ENCODE measurements around the gene FOXQ1. TPM values are rescaled to one million over a fixed set of nuclear protein-coding genes. Genes with fewer than 3 reads are reported as not detected.

Gene FOXQ1
- total and polyA plus RNA-seq, 8 donors = 1.4 to 14.8 (median 3.6) TPM

GRCh38 chr6:1310628-1311399 lies 1.1 kb upstream of the FOXQ1 start:
- no peaks in the 10 kb centered on the region for H3K4me1 ChIP-seq
- H3K27me3 ChIP-seq = peaks cover 0 to 13% (median 4%) of the 10 kb centered on the region in 4 donors
- peak overlapping the region; percentile 31 to 61 (median 48) for H3K4me3 ChIP-seq
- H3K36me3 ChIP-seq = no peaks in the 10 kb centered on the region
- 3% methylated on average over 43 of the region's 43 CpGs for WGBS, 2 donors
- H3K27ac ChIP-seq = peak overlapping the region; percentile 72 to 90 (median 83)
- intact Hi-C loops (cut with DNase I) = no loop called here
- FAIRE-seq = no peak
- peak; percentile 49 to 65 (median 62) for ATAC-seq
- peak; percentile 57 to 90 (median 80) for DNase-seq
- no peaks in the 10 kb centered on the region for H3K9me3 ChIP-seq
- TF ChIP-seq, protein P1, sequence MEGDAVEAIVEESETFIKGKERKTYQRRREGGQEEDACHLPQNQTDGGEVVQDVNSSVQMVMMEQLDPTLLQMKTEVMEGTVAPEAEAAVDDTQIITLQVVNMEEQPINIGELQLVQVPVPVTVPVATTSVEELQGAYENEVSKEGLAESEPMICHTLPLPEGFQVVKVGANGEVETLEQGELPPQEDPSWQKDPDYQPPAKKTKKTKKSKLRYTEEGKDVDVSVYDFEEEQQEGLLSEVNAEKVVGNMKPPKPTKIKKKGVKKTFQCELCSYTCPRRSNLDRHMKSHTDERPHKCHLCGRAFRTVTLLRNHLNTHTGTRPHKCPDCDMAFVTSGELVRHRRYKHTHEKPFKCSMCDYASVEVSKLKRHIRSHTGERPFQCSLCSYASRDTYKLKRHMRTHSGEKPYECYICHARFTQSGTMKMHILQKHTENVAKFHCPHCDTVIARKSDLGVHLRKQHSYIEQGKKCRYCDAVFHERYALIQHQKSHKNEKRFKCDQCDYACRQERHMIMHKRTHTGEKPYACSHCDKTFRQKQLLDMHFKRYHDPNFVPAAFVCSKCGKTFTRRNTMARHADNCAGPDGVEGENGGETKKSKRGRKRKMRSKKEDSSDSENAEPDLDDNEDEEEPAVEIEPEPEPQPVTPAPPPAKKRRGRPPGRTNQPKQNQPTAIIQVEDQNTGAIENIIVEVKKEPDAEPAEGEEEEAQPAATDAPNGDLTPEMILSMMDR (IDR thresholded peaks at IDR 0.05) = no peak

DNA sequence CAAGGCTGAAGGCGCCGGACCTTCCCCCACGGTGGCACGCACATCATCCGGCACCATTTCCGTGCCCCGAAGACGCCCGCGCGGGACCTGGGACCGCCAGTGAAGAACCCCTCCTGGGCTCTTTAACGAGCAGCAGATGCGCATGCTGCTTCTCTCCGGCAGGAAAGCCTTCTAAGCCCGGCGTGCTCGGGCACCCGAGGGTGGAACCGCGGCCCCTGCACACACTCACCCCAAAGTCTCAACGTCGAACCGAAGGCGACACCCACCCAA lies 240 bp downstream of the FOXQ1 start:
- intact Hi-C loops (cut with DNase I) = no loop called here
- ATAC-seq = peak in 2 of 4 donors; percentile 5 to 14
- Histone ChIP-seq H3K4me1 (no peaks in the 10 kb centered on the region), H3K36me3 (no peaks in the 10 kb centered on the region), H3K27me3 (peaks cover 0 to 13% (median 4%) of the 10 kb centered on the region in 4 donors), H3K4me3 (peak overlapping the region; percentile 31 to 61 (median 48)), H3K27ac (peak overlapping the region; percentile 72 to 90 (median 83)), H3K9me3 (no peaks in the 10 kb centered on the region)
- WGBS, 2 donors = 0 to 2% methylated on average over 23 to 25 of the region's 25 CpGs
- TF ChIP-seq, protein P1 (IDR thresholded peaks at IDR 0.05) = no peak
- no peak for FAIRE-seq
- DNase-seq = no peak

- Histone ChIP-seq H3K9me3 (no peaks in the 10 kb centered on the region), H3K27ac (peak overlapping the region; percentile 72 to 90 (median 83)), H3K27me3 (peaks cover 0 to 13% (median 4%) of the 10 kb centered on the region in 4 donors), H3K4me3 (peak overlapping the region; percentile 31 to 61 (median 48)), H3K4me1 (no peaks in the 10 kb centered on the region), H3K36me3 (no peaks in the 10 kb centered on the region)
- ATAC-seq = peak; percentile 0 to 8 (median 4)
- 1 to 2% methylated on average over 77 to 109 of the region's 109 CpGs for WGBS, 2 donors
- no peak for FAIRE-seq
- intact Hi-C loops (cut with DNase I) = no loop called here
- peak in 4 of 6 donors; percentile 53 to 83 (median 64) for DNase-seq
- TF ChIP-seq, protein P1 (IDR thresholded peaks at IDR 0.05) = no peak
Measured at GRCh38 chr6:1312473-1313367, 822 bp downstream of the FOXQ1 start.

DNA sequence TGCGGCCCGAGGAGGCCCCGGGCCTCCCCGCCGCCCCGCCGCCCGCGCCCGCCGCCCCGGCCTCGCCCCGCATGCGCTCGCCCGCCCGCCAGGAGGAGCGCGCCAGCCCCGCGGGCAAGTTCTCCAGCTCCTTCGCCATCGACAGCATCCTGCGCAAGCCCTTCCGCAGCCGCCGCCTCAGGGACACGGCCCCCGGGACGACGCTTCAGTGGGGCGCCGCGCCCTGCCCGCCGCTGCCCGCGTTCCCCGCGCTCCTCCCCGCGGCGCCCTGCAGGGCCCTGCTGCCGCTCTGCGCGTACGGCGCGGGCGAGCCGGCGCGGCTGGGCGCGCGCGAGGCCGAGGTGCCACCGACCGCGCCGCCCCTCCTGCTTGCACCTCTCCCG lies 1.5 kb downstream of the FOXQ1 start:
- ATAC-seq (no peak), FAIRE-seq (no peak), DNase-seq (peak in 2 of 6 donors; percentile 52 to 67)
- peak overlapping the region in 2 of 4 donors; percentile 48 to 61 for H3K4me3 ChIP-seq
- WGBS, 2 donors = 1 to 2% methylated on average over 17 to 64 of the region's 64 CpGs
- H3K27ac ChIP-seq = peak overlapping the region in 2 of 4 donors; percentile 72 to 84
- H3K36me3 ChIP-seq = no peaks in the 10 kb centered on the region
- H3K4me1 ChIP-seq = no peaks in the 10 kb centered on the region
- intact Hi-C loops (cut with DNase I) = no loop called here
- H3K9me3 ChIP-seq = no peaks in the 10 kb centered on the region
- peaks cover 0 to 13% (median 4%) of the 10 kb centered on the region in 4 donors for H3K27me3 ChIP-seq
- TF ChIP-seq, protein P1 (IDR thresholded peaks at IDR 0.05) = no peak
